Lower leg skin (tissue), 4 donors: Measurements from ENCODE around the gene SKOR1. TPM values are rescaled to one million over a fixed set of nuclear protein-coding genes. Genes with fewer than 3 reads are reported as not detected.

Source experiments
- DNase-seq, 2 donors: peaks; one replicate each; pipeline ENCODE4 v3.0.0-alpha.2; 2019; ENCODE audit warnings: low spot score in 2 of 2
- H3K4me3 ChIP-seq: fragments of 200-600 bp; sonication (generic); 2 replicates; pipeline ENCODE4 v1.5.1; 2017; ENCODE audit warnings: mild to moderate bottlenecking, low read depth; ENCODE audit not compliant: poor library complexity, severe bottlenecking
- POLR2A ChIP-seq, 2 donors: fragments of 450-650 bp; IDR thresholded peaks; one replicate each; pipeline ENCODE4 v1.6.1; 2016 to 2017; ENCODE audit warnings: antibody characterized with exemption in 2 of 2, mild to moderate bottlenecking in 1 of 2, moderate library complexity in 1 of 2
- WGBS, 2 donors: methylation state at CpG; one replicate each; pipeline ENCODE4 v1.1.5; 2018; 5-methylcytosine and 5-hydroxymethylcytosine counted together
- intact Hi-C: fragments of 100-400 bp; cut with DNase I; formaldehyde crosslinking; loops from one replicate; pipeline ENCODE4 v1.15.0; 2023; ENCODE audit warnings: low total_unique reads
- total RNA-seq, 4 donors: library from RNA; depleted of rRNA; stranded (reverse); fragments of >200 nt; gene quantifications; one replicate each; pipeline ENCODE4 v1.1.0, GENCODE V29; 2016
- TF ChIP-seq, protein P1 (sequence below), 3 donors: fragments of 450-650 bp; IDR thresholded peaks; one replicate each; pipeline ENCODE4 v1.5.1; 2016; ENCODE audit warnings: antibody characterized with exemption in 3 of 3, mild to moderate bottlenecking in 3 of 3, moderate library complexity in 2 of 3

The SKOR1 gene
- total RNA-seq, 4 donors from 2014 or later, result 1.2 to 2.2 (median 1.5) TPM; not detected in 1

DNA sequence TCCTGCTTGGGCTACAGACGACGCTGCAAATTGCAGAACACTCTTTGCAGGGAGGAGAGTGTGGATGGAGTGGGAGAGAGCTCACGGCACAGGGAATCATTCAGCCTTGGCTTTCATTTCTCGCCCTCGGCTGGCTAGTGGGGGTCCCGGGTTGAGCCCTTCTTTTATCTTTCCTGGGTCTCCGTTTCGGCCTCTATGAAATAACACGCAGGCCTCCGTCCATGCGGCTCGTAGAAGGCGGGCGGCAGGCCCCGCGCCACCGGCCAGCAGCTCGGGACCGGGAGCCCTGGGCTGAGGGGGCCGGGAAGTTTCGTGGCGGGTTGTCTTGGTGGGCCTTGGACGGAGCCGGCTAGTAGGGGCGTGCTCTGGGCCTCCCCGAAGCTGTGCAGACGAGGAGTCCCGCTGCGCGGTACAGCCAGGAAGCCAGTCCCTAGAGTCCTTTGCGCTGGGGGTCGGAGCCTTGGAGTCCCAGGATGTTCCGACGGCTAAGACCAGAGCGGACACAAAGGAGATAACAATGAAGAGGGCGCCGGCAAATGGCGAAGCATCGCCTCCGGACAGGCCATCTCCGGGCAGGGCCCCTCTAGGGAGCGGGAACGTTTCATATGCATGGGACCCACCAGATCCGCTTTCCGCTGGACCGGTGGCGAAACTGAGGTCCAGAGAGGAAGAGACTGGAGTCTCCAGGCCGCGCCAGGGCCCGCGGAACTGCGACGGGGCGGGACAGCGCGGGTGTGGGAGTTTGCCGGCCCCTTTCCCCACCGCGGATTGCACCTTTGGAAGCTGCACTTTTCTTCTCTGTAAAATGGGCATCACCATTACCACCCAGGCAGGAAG lies 10.2 kb downstream of the SKOR1 start:
- intact Hi-C loops, result no loop called here
- 2 to 6% methylated on average over 34 to 51 of the region's 59 CpGs for whole genome bisulfite sequencing, 2 donors
- DNase-seq, result peak in 1 of 2 donors; percentile 89
- TF ChIP-seq POLR2A (IDR thresholded peaks at IDR 0.05), result no peak
- TF ChIP-seq, protein P1, sequence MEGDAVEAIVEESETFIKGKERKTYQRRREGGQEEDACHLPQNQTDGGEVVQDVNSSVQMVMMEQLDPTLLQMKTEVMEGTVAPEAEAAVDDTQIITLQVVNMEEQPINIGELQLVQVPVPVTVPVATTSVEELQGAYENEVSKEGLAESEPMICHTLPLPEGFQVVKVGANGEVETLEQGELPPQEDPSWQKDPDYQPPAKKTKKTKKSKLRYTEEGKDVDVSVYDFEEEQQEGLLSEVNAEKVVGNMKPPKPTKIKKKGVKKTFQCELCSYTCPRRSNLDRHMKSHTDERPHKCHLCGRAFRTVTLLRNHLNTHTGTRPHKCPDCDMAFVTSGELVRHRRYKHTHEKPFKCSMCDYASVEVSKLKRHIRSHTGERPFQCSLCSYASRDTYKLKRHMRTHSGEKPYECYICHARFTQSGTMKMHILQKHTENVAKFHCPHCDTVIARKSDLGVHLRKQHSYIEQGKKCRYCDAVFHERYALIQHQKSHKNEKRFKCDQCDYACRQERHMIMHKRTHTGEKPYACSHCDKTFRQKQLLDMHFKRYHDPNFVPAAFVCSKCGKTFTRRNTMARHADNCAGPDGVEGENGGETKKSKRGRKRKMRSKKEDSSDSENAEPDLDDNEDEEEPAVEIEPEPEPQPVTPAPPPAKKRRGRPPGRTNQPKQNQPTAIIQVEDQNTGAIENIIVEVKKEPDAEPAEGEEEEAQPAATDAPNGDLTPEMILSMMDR (IDR thresholded peaks at IDR 0.05), result no peak
- peak overlapping the region; percentile 22 for H3K4me3 ChIP-seq

DNA sequence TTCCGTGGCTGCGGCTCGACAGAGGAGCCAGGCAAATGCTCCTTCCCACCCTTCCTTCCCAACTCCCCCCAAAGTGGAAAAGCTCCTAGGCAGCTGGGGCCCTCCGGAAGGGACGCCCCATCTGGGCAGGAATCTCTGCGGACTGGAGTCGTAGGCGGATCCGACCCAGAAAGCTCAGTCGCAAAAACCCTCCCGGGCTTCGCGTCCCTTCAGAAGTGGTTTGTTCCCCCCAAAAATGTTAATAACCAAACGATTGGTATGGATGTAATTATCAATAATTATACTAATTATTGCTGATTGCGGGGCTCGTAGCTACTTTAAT lies 10.8 kb downstream of the SKOR1 start:
- TF ChIP-seq POLR2A (IDR thresholded peaks at IDR 0.05), result no peak
- TF ChIP-seq, protein P1 (IDR thresholded peaks at IDR 0.05), result no peak
- H3K4me3 ChIP-seq, result peak overlapping the region; percentile 22
- WGBS, 2 donors, result 3 to 5% methylated on average over 16 of the region's 16 CpGs
- intact Hi-C loops, result no loop called here
- no peak for DNase-seq

DNA sequence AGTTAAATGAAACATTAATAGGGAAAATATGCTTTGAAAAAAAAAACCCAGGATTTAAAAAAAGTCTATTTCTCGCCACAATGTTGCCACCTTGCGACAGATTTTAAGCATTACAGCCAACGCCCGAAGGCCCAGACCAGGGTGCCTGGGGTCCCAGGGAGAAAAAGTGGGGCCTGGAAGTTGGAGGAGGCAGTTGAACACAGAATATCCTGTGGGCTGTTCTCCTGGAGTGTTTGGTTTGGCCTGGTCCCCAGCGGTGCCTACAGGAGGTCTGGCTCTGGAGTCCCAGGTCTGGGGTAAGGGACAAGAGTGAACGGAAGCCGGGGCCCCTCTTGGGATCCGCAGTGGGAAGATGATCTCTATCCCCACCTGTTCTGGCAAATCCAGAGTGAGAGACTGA lies 11.2 kb downstream of the SKOR1 start:
- DNase-seq, result peak in 1 of 2 donors; percentile 52
- TF ChIP-seq, protein P1 (IDR thresholded peaks at IDR 0.05), result no peak
- no peak for TF ChIP-seq POLR2A (IDR thresholded peaks at IDR 0.05)
- WGBS, 2 donors, result 34 to 37% methylated on average over 8 of the region's 8 CpGs
- H3K4me3 ChIP-seq, result no peak overlapping the region
- intact Hi-C loops, result no loop called here

DNA sequence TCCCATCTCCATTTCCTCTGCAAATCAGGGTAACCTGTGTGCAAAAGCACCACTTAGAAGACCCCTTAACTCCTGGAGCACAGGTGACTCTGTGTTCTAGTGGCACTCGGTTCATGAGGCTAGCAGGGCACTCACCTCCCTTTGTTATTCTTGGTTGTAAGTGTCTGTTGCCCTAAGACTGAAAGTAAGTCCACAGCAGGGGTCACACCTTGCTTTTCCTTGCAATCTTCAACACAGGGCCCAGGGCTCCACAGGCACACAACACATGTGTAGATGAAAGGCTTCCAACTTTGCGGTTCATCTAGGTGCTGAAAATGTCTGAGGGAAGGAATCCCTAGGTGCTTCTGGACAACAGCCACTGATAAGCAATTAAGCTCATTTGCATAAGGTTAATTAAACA lies 11.6 kb downstream of the SKOR1 start:
- H3K4me3 ChIP-seq, result no peak overlapping the region
- WGBS, 2 donors, result 69 to 78% methylated on average over 2 of the region's 2 CpGs
- no peak for DNase-seq
- TF ChIP-seq, protein P1 (IDR thresholded peaks at IDR 0.05), result no peak
- no peak for TF ChIP-seq POLR2A (IDR thresholded peaks at IDR 0.05)
- intact Hi-C loops, result no loop called here

DNA sequence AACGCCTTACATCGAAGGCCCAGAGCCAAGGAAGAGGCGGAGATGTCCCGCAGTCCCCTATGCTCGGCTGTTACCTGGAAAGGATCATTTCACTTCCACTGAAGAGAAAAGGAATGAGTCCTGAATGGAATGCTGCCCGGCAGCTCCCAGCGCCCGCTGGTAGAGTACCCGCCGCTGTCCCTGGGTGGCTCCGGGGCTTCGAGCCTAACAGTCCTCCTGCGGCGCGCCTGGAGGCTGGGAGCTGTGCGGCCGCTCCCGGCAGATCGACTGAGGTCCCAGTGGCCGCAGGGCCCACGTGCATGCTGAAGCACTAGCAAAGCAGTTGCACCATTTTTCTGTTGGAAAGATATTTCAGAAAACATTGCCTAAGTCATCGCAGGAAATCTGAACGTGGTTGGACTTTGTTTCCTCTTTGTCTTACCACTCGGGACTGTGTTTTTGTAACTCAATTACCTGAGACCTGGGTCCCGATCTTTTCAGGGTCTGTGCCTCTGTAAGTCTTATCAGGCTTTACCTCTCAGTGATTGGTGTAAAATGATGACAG lies 13.6 kb downstream of the SKOR1 start:
- no peak for DNase-seq
- TF ChIP-seq, protein P1 (IDR thresholded peaks at IDR 0.05), result no peak
- TF ChIP-seq POLR2A (IDR thresholded peaks at IDR 0.05), result no peak
- intact Hi-C loops, result no loop called here
- H3K4me3 ChIP-seq, result no peak overlapping the region
- 8 to 16% methylated on average over 25 of the region's 25 CpGs for WGBS, 2 donors
